Measurements from ENCODE around the gene KRT85. TPM values are rescaled to one million over a fixed set of nuclear protein-coding genes. Genes with fewer than 3 reads are reported as not detected.

KRT85 gene
- not detected in 5 replicates for total RNA-seq (2022; extraction: Qiagen RNA extraction; ENCODE audit: low read depth)

DNA sequence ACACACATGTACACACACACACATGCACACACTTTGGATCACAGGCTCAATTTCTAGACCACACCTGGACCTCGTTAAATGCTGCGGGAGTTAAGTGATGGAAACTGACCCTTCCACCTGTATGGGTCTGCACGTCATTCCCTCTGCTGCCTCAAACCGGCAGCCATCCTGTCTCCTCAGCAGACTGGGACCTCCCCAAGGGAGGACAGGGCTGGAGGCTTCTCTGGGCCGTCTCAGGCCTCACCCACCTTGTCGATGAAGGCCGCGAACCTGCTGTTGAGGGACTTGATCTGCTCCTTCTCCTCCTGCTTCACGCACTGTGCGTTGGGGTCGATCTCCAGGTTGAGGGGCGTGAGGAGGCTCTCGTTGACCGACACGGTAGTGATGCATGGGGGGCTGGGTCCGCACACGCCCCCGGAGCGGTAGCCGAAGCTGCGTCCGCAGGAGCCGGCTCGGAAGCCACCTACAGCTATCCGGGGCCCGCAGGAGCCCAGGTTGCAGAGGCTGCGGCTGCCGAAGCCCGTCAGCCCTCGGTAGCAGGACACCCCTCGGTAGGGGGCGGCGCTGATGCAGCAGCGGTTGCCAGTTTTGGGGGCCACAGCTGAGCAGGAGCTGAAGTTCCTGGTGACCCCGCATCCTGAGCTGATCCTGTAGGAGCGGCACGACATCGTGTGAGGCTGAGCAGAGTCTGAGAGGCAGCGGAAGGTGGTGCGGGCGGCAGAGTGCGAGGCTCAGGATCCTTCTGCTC lies at the start of gene KRT85:
Gene KRT85, minus strand, starts transcription at position 744 of the 748 bp plus-strand sequence. Its CDS starts 76 bp downstream, at position 668.

GRCh38 chr12:52405922-52406385 lies 38.7 kb upstream of the KRT85 start, which contains the start of gene KRT82:
Gene KRT82, minus strand, starts transcription at chr12:52406335. Its CDS starts 58 bp downstream, at chr12:52406277.

GRCh38 chr12:52385226-52385702 lies 18.0 kb upstream of the KRT85 start, which contains the start of gene KRT84:
Gene KRT84, minus strand, starts transcription at chr12:52385652. Its CDS starts 67 bp downstream, at chr12:52385585.

DNA sequence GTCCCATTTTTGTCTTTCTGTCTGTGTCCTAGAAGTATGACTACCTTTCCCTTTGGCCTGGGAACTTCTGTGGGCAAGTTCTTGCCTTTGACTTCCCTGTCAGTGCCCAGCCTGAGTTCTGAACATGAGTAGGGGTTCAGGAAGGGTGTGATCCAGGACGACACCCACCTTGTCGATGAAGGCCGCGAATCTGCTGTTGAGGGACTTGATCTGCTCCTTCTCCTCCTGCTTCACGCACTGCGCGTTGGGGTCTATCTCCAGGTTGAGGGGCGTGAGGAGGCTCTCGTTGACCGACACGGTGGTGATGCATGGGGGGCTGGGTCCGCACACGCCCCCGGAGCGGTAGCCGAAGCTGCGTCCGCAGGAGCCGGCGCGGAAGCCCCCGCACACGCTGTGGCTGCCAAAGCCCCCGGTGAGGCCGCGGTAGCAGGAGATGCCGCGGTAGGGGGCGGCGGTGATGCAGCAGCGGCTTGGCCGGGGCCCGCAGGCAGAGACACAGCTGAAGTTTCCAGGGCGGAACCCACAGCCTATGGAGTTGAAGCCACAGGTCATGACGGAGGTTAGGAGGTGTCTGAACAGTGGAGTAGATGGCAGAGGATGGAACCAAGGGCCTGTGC lies 46.4 kb downstream of the KRT85 start, which contains the start of gene KRT83:
Gene KRT83, minus strand, starts transcription at position 615 of the 617 bp plus-strand sequence. Its CDS starts 63 bp downstream, at position 552.

Other genes with a start within 250 kb of the KRT85 start
- 37.5 to 66.0 TPM (median 57.9 TPM) in 5 replicates for gene KRT80, start 175.5 kb downstream of the KRT85 start, total RNA-seq (2022; extraction: Qiagen RNA extraction; ENCODE audit: low read depth)
- 3,669 to 5,808 TPM (median 4,897 TPM) in 5 replicates for gene KRT7, start 134.2 kb downstream of the KRT85 start, total RNA-seq (2022; extraction: Qiagen RNA extraction; ENCODE audit: low read depth)
- 32.5 to 48.5 TPM (median 46.2 TPM) in 5 replicates for gene KRT86, start 92.8 kb downstream of the KRT85 start, total RNA-seq (2022; extraction: Qiagen RNA extraction; ENCODE audit: low read depth)
- 2,470 to 4,224 TPM (median 3,729 TPM) in 5 replicates for gene KRT81, start 75.9 kb downstream of the KRT85 start, total RNA-seq (2022; extraction: Qiagen RNA extraction; ENCODE audit: low read depth)
- 2.9 to 6.1 TPM (median 5.1 TPM) in 5 replicates for gene KRT83, start 46.1 kb downstream of the KRT85 start, total RNA-seq (2022; extraction: Qiagen RNA extraction; ENCODE audit: low read depth)
- not detected in 5 replicates for gene KRT84, start 18.2 kb upstream of the KRT85 start, total RNA-seq (2022; extraction: Qiagen RNA extraction; ENCODE audit: low read depth)
- gene KRT82, start 38.9 kb upstream of the KRT85 start, total RNA-seq (2022; extraction: Qiagen RNA extraction; ENCODE audit: low read depth), result not detected in 5 replicates
- 0.12 to 0.20 TPM (median 0.16 TPM) in 4 of 5 replicates, not detected in the other for gene KRT75, start 66.9 kb upstream of the KRT85 start, total RNA-seq (2022; extraction: Qiagen RNA extraction; ENCODE audit: low read depth)
- gene KRT6B, start 84.7 kb upstream of the KRT85 start, total RNA-seq (2022; extraction: Qiagen RNA extraction; ENCODE audit: low read depth), result 0.11 TPM in 1 of 5 replicates, not detected in the others
- gene KRT6C, start 106.3 kb upstream of the KRT85 start, total RNA-seq (2022; extraction: Qiagen RNA extraction; ENCODE audit: low read depth), result not detected in 5 replicates
- gene KRT6A, start 125.8 kb upstream of the KRT85 start, total RNA-seq (2022; extraction: Qiagen RNA extraction; ENCODE audit: low read depth), result 3.0 to 5.6 TPM (median 5.1 TPM) in 5 replicates
- gene KRT5, start 152.9 kb upstream of the KRT85 start, total RNA-seq (2022; extraction: Qiagen RNA extraction; ENCODE audit: low read depth), result 0.20 to 0.49 TPM (median 0.25 TPM) in 5 replicates
- not detected in 5 replicates for gene KRT71, start 185.7 kb upstream of the KRT85 start, total RNA-seq (2022; extraction: Qiagen RNA extraction; ENCODE audit: low read depth)
- gene KRT74, start 206.4 kb upstream of the KRT85 start, total RNA-seq (2022; extraction: Qiagen RNA extraction; ENCODE audit: low read depth), result not detected in 5 replicates
- gene KRT72, start 234.0 kb upstream of the KRT85 start, total RNA-seq (2022; extraction: Qiagen RNA extraction; ENCODE audit: low read depth), result not detected in 5 replicates